K562 (cell line): ENCODE data around the gene CDC42EP2.

Source experiments
- CEBPB ChIP-seq: fragments of 450-650 bp; IDR thresholded peaks from 2 replicates; pipeline ENCODE4 v1.6.1; 2016; ENCODE audit warnings: missing genetic modification characterization, missing compliant biosample characterization
- CTCF ChIP-seq, 3 experiments: IDR thresholded peaks in 2 of 3; conservative IDR thresholded peaks in 1 of 3; 2 replicates each; pipeline ENCODE4 v1.5.1; 2011 to 2012; ENCODE audit warnings: low read length in 3 of 3, mild to moderate bottlenecking in 3 of 3, control low read depth in 2 of 3, improper control_type of control experiment in 1 of 3, inconsistent platforms in 1 of 3, low read depth in 1 of 3, mixed read lengths in 1 of 3, moderate library complexity in 1 of 3; ENCODE audit not compliant: insufficient read depth in 2 of 3
- KLF1 ChIP-seq: fragments of 450-650 bp; IDR thresholded peaks from 2 replicates; pipeline ENCODE4 v1.6.1; 2016; ENCODE audit warnings: missing genetic modification characterization, missing compliant biosample characterization
- TRIM24 ChIP-seq, 2 experiments: fragments of 450-650 bp; IDR thresholded peaks; 2 replicates each; pipeline ENCODE4 v1.6.1; 2016
- ZNF766 ChIP-seq: fragments of 200-800 bp; sonication (Bioruptor generic); conservative IDR thresholded peaks from 2 replicates; pipeline ENCODE4 v1.6.1; 2016; ENCODE audit warnings: missing genetic modification characterization, missing compliant biosample characterization
- ZNF785 ChIP-seq: fragments of 250-450 bp; sonication (Bioruptor Pico); IDR thresholded peaks from 2 replicates; pipeline ENCODE4 v1.4.0; 2020; ENCODE audit warnings: mild to moderate bottlenecking

GRCh38 chr11:65286686-65287085, 28.0 kb upstream of the CDC42EP2 start:
- TF ChIP-seq ZNF766 (no peak), ZNF785 (CRISPR knock-in tag) (no peak), CEBPB (no peak), CTCF (IDR thresholded peaks at IDR 0.05 in 2 of 3, conservative IDR thresholded peaks at IDR 0.05 in 1 of 3; ENCODE audit: insufficient read depth in 2 of 3, low read depth in 1 of 3, low read length in 3 of 3) (no peak), TRIM24 (IDR thresholded peaks at IDR 0.05) (no peak), KLF1 (tag) (no peak)
